ENCODE data around the gene BSPRY. TPM values are rescaled to one million over a fixed set of nuclear protein-coding genes. Genes with fewer than 3 reads are reported as not detected.

BSPRY gene
- total and polyA plus RNA-seq, 2 experiments from 2014 or later, result 4.8 to 6.6 TPM

GRCh38 chr9:113350937-113351336 lies 1.6 kb downstream of the BSPRY start (continued):
- TF ChIP-seq, protein P1, sequence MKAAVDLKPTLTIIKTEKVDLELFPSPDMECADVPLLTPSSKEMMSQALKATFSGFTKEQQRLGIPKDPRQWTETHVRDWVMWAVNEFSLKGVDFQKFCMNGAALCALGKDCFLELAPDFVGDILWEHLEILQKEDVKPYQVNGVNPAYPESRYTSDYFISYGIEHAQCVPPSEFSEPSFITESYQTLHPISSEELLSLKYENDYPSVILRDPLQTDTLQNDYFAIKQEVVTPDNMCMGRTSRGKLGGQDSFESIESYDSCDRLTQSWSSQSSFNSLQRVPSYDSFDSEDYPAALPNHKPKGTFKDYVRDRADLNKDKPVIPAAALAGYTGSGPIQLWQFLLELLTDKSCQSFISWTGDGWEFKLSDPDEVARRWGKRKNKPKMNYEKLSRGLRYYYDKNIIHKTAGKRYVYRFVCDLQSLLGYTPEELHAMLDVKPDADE (IDR thresholded peaks at IDR 0.05), result no peak
- TF ChIP-seq ZNF462 (CRISPR knock-in tag; IDR thresholded peaks at IDR 0.05), result no peak
- TF ChIP-seq NANOG (IDR thresholded peaks at IDR 0.05; ENCODE audit: borderline replicate concordance), result no peak
- no peak for TF ChIP-seq ZNF114 (CRISPR knock-in tag; IDR thresholded peaks at IDR 0.05)

DNA sequence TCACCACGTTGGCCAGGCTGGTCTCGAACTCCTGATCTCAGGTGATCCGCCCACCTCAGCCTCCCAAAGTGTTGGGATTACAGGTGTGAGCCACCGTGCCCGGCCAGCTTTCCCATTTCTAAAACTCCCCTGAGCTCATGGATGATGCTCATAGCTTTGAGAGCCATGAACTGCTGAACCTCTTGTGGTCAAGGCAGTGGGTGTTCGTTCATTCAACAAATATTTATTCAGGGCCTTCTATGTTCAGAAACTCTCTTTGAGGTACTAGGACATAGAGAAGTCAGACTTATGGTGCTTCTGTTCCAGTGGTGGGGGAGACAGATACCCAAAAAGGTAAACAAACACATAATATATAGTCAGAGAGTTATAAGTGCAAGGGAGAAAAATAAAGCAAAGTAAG lies 2.7 kb downstream of the BSPRY start:
- Histone ChIP-seq H3K4me2 (no peak overlapping the region), H4K20me1 (replicated peaks; ENCODE audit: insufficient read depth) (no peaks in the 10 kb centered on the region), H3K9me2 (ENCODE audit: insufficient read depth) (peaks cover 2% of the 10 kb centered on the region; the same call in 1 of the 2 replicates), H3F3A (replicated peaks; ENCODE audit: low read depth) (no peaks in the 10 kb centered on the region), H3K4me1 (ENCODE audit: insufficient read depth) (peaks cover 16% of the 10 kb centered on the region; the same call in 1 of the 2 replicates), H3K27ac (ENCODE audit: low read depth) (no peak overlapping the region), H3K36me3 (ENCODE audit: insufficient read depth) (no peaks in the 10 kb centered on the region), H3K79me2 (replicated peaks; ENCODE audit: insufficient read depth) (no peaks in the 10 kb centered on the region), H3K27me3 (ENCODE audit: insufficient read depth) (peaks cover 28% of the 10 kb centered on the region), H2AFZ (no peak overlapping the region), H3K4me3 (no peak overlapping the region)
- no peak for DNase-seq (ENCODE audit: low spot score)
- Mint-ChIP-seq H3K4me3 (no peak overlapping the region), H3K27me3 (ENCODE audit: insufficient read depth, low read depth, poor library complexity) (peaks cover 15% of the 10 kb centered on the region), H3K27ac (no peak overlapping the region), H3K36me3 (ENCODE audit: low read depth) (no peaks in the 10 kb centered on the region), H3K9me3 (no peaks in the 10 kb centered on the region), H3K4me1 (peaks cover 16% of the 10 kb centered on the region)
- ATAC-seq, result no peak
- TF ChIP-seq EZH2 (IDR thresholded peaks at IDR 0.05; ENCODE audit: low read depth, unreplicated experiment) (no peak), JUNB (IDR thresholded peaks at IDR 0.05; ENCODE audit: unreplicated experiment) (no peak), STAT1 (IDR thresholded peaks at IDR 0.05; ENCODE audit: unreplicated experiment) (no peak), CREB1 (CRISPR knock-in tag; IDR thresholded peaks at IDR 0.05; ENCODE audit: low read depth) (no peak), ZNF114 (CRISPR knock-in tag; IDR thresholded peaks at IDR 0.05) (no peak), ZNF331 (CRISPR knock-in tag; IDR thresholded peaks at IDR 0.05; ENCODE audit: low read depth) (no peak), EZH2phosphoT487 (IDR thresholded peaks at IDR 0.05; ENCODE audit: unreplicated experiment) (no peak), NANOG (IDR thresholded peaks at IDR 0.05; ENCODE audit: borderline replicate concordance) (no peak)
- TF ChIP-seq, protein P1 (IDR thresholded peaks at IDR 0.05), result no peak
- TF ChIP-seq, protein P2, sequence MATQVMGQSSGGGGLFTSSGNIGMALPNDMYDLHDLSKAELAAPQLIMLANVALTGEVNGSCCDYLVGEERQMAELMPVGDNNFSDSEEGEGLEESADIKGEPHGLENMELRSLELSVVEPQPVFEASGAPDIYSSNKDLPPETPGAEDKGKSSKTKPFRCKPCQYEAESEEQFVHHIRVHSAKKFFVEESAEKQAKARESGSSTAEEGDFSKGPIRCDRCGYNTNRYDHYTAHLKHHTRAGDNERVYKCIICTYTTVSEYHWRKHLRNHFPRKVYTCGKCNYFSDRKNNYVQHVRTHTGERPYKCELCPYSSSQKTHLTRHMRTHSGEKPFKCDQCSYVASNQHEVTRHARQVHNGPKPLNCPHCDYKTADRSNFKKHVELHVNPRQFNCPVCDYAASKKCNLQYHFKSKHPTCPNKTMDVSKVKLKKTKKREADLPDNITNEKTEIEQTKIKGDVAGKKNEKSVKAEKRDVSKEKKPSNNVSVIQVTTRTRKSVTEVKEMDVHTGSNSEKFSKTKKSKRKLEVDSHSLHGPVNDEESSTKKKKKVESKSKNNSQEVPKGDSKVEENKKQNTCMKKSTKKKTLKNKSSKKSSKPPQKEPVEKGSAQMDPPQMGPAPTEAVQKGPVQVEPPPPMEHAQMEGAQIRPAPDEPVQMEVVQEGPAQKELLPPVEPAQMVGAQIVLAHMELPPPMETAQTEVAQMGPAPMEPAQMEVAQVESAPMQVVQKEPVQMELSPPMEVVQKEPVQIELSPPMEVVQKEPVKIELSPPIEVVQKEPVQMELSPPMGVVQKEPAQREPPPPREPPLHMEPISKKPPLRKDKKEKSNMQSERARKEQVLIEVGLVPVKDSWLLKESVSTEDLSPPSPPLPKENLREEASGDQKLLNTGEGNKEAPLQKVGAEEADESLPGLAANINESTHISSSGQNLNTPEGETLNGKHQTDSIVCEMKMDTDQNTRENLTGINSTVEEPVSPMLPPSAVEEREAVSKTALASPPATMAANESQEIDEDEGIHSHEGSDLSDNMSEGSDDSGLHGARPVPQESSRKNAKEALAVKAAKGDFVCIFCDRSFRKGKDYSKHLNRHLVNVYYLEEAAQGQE (IDR thresholded peaks at IDR 0.05; ENCODE audit: unreplicated experiment), result no peak
